ENCODE measurements around the gene BMP4. TPM values are rescaled to one million over a fixed set of nuclear protein-coding genes. Genes with fewer than 3 reads are reported as not detected.

Gene BMP4
- total RNA-seq, 4 donors from 2014 or later, result 9.9 to 23.7 (median 15.4) TPM

- peak overlapping the region; percentile 74 for H3K4me3 ChIP-seq
- 25% methylated on average over 10 of the region's 10 CpGs for WGBS
- H3K27me3 ChIP-seq, result peaks cover 35% of the 10 kb centered on the region
- peaks cover 10% of the 10 kb centered on the region for H3K36me3 ChIP-seq
- TF ChIP-seq POLR2A (IDR thresholded peaks at IDR 0.05), result no peak
- TF ChIP-seq CTCF (IDR thresholded peaks at IDR 0.05), result no peak
- no peak for TF ChIP-seq POLR2AphosphoS5 (IDR thresholded peaks at IDR 0.05)
- no peak for TF ChIP-seq EP300 (IDR thresholded peaks at IDR 0.05)
- H3K27ac ChIP-seq, result peak overlapping the region; percentile 91
- no peaks in the 10 kb centered on the region for H3K9me3 ChIP-seq
- DNase-seq (ENCODE audit: low spot score in 2 of 2), result no peak
- H3K4me1 ChIP-seq, result peaks cover 50% of the 10 kb centered on the region
Measured at GRCh38 chr14:53952533-53952932, 4.1 kb downstream of the BMP4 start.

DNA sequence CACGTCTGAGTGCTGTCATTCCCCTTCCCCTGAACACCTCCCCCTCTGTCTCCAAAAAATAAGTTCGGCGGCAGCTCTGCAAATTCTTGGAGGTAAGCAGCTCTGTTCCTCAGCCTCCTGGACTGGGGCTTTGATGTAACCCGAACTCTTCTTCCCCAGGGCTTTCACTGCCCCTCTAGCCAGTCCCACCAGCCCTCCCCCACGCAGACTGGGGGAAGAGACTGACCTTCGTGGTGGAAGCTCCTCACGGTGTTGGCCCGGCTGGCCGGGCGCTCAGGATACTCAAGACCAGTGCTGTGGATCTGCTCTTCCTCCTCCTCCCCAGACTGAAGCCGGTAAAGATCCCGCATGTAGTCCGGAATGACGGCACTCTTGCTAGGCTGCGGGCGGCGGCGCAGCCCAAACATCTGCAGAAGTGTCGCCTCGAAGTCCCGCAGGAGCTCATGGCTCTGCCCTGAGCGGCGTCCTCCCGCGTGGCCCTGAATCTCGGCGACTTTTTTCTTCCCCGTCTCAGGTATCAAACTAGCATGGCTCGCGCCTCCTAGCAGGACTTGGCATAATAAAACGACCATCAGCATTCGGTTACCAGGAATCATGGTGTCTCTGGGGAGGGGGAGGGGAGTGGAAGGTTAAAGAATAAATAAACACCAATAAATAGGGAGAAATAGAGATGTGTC lies 4.9 kb downstream of the BMP4 start:
- peaks cover 10% of the 10 kb centered on the region for H3K36me3 ChIP-seq
- no peaks in the 10 kb centered on the region for H3K9me3 ChIP-seq
- WGBS, result 49% methylated on average over 32 of the region's 32 CpGs
- peaks cover 46% of the 10 kb centered on the region for H3K4me1 ChIP-seq
- TF ChIP-seq POLR2AphosphoS5 (IDR thresholded peaks at IDR 0.05), result no peak
- no peak for TF ChIP-seq POLR2A (IDR thresholded peaks at IDR 0.05)
- no peak for TF ChIP-seq EP300 (IDR thresholded peaks at IDR 0.05)
- no peak for TF ChIP-seq CTCF (IDR thresholded peaks at IDR 0.05)
- H3K27me3 ChIP-seq, result peaks cover 35% of the 10 kb centered on the region
- DNase-seq (ENCODE audit: low spot score in 2 of 2), result no peak
- H3K27ac ChIP-seq, result no peak overlapping the region
- H3K4me3 ChIP-seq, result peak overlapping the region; percentile 74

DNA sequence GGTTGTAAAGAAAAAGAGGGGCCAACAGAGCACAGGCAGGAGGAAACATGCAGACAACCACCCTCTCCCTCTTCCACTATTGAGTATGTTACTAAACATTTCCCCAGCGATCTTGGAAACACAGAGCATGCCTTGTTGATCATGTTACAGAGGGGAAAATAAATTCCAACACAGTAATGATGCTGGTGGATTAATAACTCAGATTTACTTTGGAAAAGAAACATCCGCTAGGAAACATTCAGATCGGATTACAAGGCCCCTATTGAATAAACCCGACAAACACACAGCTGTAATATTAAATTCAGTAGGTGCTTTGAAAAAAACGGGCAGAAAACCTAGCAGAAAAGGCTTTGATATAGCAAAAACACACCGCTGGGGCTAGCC lies 5.4 kb downstream of the BMP4 start:
- peaks cover 38% of the 10 kb centered on the region for H3K27me3 ChIP-seq
- no peaks in the 10 kb centered on the region for H3K9me3 ChIP-seq
- TF ChIP-seq POLR2A (IDR thresholded peaks at IDR 0.05) (no peak), CTCF (IDR thresholded peaks at IDR 0.05) (no peak), EP300 (IDR thresholded peaks at IDR 0.05) (no peak), POLR2AphosphoS5 (IDR thresholded peaks at IDR 0.05) (no peak)
- H3K27ac ChIP-seq, result no peak overlapping the region
- DNase-seq (ENCODE audit: low spot score in 2 of 2), result no peak
- H3K4me3 ChIP-seq, result peak overlapping the region; percentile 74
- H3K4me1 ChIP-seq, result peaks cover 45% of the 10 kb centered on the region
- peaks cover 10% of the 10 kb centered on the region for H3K36me3 ChIP-seq
- WGBS, result 75% methylated on average over 6 of the region's 6 CpGs

DNA sequence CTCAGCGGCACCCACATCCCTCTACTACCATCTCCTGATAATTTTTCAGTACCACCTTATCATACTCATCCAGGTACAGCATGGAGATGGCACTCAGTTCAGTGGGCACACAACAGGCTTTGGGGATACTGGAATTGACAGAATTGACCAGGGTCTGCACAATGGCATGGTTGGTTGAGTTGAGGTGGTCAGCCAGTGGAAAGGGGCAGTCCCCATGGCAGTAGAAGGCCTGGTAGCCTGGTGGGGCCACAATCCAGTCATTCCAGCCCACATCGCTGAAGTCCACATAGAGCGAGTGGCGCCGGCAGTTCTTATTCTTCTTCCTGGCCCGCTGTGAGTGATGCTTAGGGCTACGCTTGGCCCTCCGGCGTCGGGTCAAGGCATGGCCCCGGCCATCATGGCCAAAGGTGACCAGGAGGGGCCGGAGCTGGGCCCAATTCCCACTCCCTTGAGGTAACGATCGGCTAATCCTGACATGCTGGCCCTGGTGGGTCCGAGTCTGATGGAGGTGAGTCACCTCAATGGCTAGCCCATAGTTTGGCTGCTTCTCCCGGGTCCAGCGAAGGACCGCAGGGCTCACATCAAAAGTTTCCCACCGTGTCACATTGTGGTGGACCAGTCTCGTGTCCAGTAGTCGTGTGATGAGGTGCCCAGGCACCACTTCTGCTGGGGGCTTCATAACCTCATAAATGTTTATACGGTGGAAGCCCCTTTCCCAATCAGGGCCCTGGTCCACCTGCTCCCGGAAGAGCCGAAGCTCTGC lies 6.4 kb downstream of the BMP4 start:
- no peaks in the 10 kb centered on the region for H3K9me3 ChIP-seq
- no peak overlapping the region for H3K27ac ChIP-seq
- WGBS, result 95% methylated on average over 10 of the region's 24 CpGs
- peak overlapping the region; percentile 74 for H3K4me3 ChIP-seq
- TF ChIP-seq EP300 (IDR thresholded peaks at IDR 0.05) (no peak), POLR2AphosphoS5 (IDR thresholded peaks at IDR 0.05) (no peak), POLR2A (IDR thresholded peaks at IDR 0.05) (no peak), CTCF (IDR thresholded peaks at IDR 0.05) (no peak)
- H3K36me3 ChIP-seq, result peaks cover 10% of the 10 kb centered on the region
- peaks cover 36% of the 10 kb centered on the region for H3K4me1 ChIP-seq
- DNase-seq (ENCODE audit: low spot score in 2 of 2), result no peak
- H3K27me3 ChIP-seq, result peaks cover 37% of the 10 kb centered on the region

- no peak for DNase-seq (ENCODE audit: low spot score in 2 of 2)
- H3K36me3 ChIP-seq, result peaks cover 10% of the 10 kb centered on the region
- 79% methylated on average over 1 of the region's 1 CpG for WGBS
- no peaks in the 10 kb centered on the region for H3K9me3 ChIP-seq
- no peak overlapping the region for H3K4me3 ChIP-seq
- no peak overlapping the region for H3K27ac ChIP-seq
- peaks cover 31% of the 10 kb centered on the region for H3K27me3 ChIP-seq
- no peak for TF ChIP-seq POLR2AphosphoS5 (IDR thresholded peaks at IDR 0.05)
- no peak for TF ChIP-seq EP300 (IDR thresholded peaks at IDR 0.05)
- TF ChIP-seq CTCF (IDR thresholded peaks at IDR 0.05), result no peak
- TF ChIP-seq POLR2A (IDR thresholded peaks at IDR 0.05), result no peak
- peaks cover 26% of the 10 kb centered on the region for H3K4me1 ChIP-seq
Measured at GRCh38 chr14:53949201-53949600, 7.4 kb downstream of the BMP4 start.

Data from suprapubic skin (tissue), 4 donors.